PC-3 (cell line): ENCODE data around the gene RPS17. TPM values are rescaled to one million over a fixed set of nuclear protein-coding genes. Genes with fewer than 3 reads are reported as not detected.

ENCODE experiments used
- ATAC-seq: fragments of 200-7000 bp; cut with Tn5 transposase; 2 replicates; pipeline ENCODE4 v1.9.1; 2020; ENCODE audit warnings: mild to moderate bottlenecking, moderate library complexity
- Bru-seq: library from RNA; stranded (reverse); fragments of 400-500 nt; gene quantifications from one replicate; lab custom pipeline; 2021; lab: Mats Ljungman, UMichigan
- BruChase-seq, 2 experiments: library from RNA; stranded (reverse); fragments of 400-500 nt; gene quantifications; one replicate each; lab custom pipeline; 2021; lab: Mats Ljungman, UMichigan
- BruUV-seq: library from RNA; stranded (reverse); fragments of 400-500 nt; replicated peaks from 2 replicates; lab custom pipeline; 2021; lab: Mats Ljungman, UMichigan
- CTCF ChIA-PET: fragments of 300-600 bp; sonication (Branson Sonifier 250); formaldehyde crosslinking; loops from one replicate; lab custom pipeline; 2022; ENCODE audit warnings: antibody characterized with exemption; lab: Charles Lee
- POLR2A ChIA-PET: fragments of 300-600 bp; sonication (Branson Sonifier 250); formaldehyde crosslinking; loops from one replicate; lab custom pipeline; 2022; ENCODE audit warnings: antibody characterized with exemption; ENCODE audit not compliant: unreplicated experiment; lab: Charles Lee
- DNase-seq: peaks from one replicate; pipeline ENCODE4 v3.0.0-alpha.2; 2015
- H2AFZ ChIP-seq: fragments of 300-600 bp; sonication (generic); 2 replicates; pipeline ENCODE4 v1.6.0; 2016; ENCODE audit warnings: antibody characterized with exemption, low read length
- H3F3A ChIP-seq: fragments of 300-600 bp; sonication (generic); one replicate; pipeline ENCODE4 v1.6.0; 2017; ENCODE audit warnings: antibody characterized with exemption, low read length, control low read depth, mild to moderate bottlenecking; ENCODE audit not compliant: unreplicated experiment
- H3K27ac ChIP-seq: fragments of 300-600 bp; sonication (generic); 2 replicates; pipeline ENCODE4 v1.5.1; 2016; ENCODE audit warnings: mild to moderate bottlenecking, low read length
- H3K27me3 ChIP-seq: fragments of 300-600 bp; sonication (generic); 2 replicates; pipeline ENCODE4 v1.6.1; 2016; ENCODE audit warnings: low read length, mixed read lengths
- H3K36me3 ChIP-seq: fragments of 300-600 bp; sonication (generic); 2 replicates; pipeline ENCODE4 v1.6.1; 2016; ENCODE audit warnings: low read depth, mixed run types, low read length, mixed read lengths
- H3K4me1 ChIP-seq: fragments of 300-600 bp; sonication (generic); 2 replicates; pipeline ENCODE4 v1.5.1; 2016; ENCODE audit warnings: low read length; ENCODE audit not compliant: insufficient read depth
- H3K4me2 ChIP-seq: fragments of 300-600 bp; sonication (generic); 2 replicates; pipeline ENCODE4 v1.6.0; 2016; ENCODE audit warnings: low read length
- H3K4me3 ChIP-seq: fragments of 300-600 bp; sonication (generic); 2 replicates; pipeline ENCODE4 v1.5.1; 2016; ENCODE audit warnings: mild to moderate bottlenecking, low read length, mixed read lengths
- H3K79me2 ChIP-seq: fragments of 300-600 bp; sonication (generic); 2 replicates; pipeline ENCODE4 v1.6.1; 2017; ENCODE audit warnings: low read length, mixed read lengths
- H3K9ac ChIP-seq: fragments of 300-600 bp; sonication (generic); 2 replicates; pipeline ENCODE4 v1.6.0; 2016; ENCODE audit warnings: mild to moderate bottlenecking, low read length
- H3K9me2 ChIP-seq: fragments of 300-600 bp; sonication (generic); replicated peaks from 2 replicates; pipeline ENCODE4 v1.6.1; 2016; ENCODE audit warnings: mixed run types, low read length, mixed read lengths
- H3K9me3 ChIP-seq: fragments of 300-600 bp; sonication (generic); 2 replicates; pipeline ENCODE4 v1.6.1; 2016; ENCODE audit warnings: low read length, mixed read lengths
- H4K20me1 ChIP-seq: fragments of 300-600 bp; sonication (generic); 2 replicates; pipeline ENCODE4 v1.6.1; 2016; ENCODE audit warnings: low read length, mixed read lengths
- CTCF ChIP-seq: fragments of 300-600 bp; sonication (generic); conservative IDR thresholded peaks from 2 replicates; pipeline ENCODE4 v1.5.1; 2017; ENCODE audit warnings: antibody characterized with exemption, low read depth, mild to moderate bottlenecking, low read length
- EZH2 ChIP-seq: fragments of 300-600 bp; sonication (generic); IDR thresholded peaks from one replicate; pipeline ENCODE4 v1.6.1; 2017; ENCODE audit warnings: antibody characterized with exemption, mild to moderate bottlenecking, low read length; ENCODE audit not compliant: unreplicated experiment
- EZH2phosphoT487 ChIP-seq: fragments of 300-600 bp; sonication (generic); IDR thresholded peaks from 2 replicates; pipeline ENCODE4 v1.6.1; 2018; ENCODE audit warnings: mild to moderate bottlenecking, antibody characterized with exemption, low read length, borderline replicate concordance
- intact Hi-C: fragments of 100-400 bp; cut with micrococcal nuclease; formaldehyde crosslinking; loops from 2 replicates; pipeline ENCODE4 v1.9.0; 2023
- long read RNA-seq: library from polyadenylated mRNA; unstranded; transcript quantifications from one replicate; pipeline ENCODE4 v2.0.0, GENCODE V29; 2021; ENCODE audit not compliant: unreplicated experiment
- total RNA-seq: library from RNA; depleted of rRNA; stranded (reverse); fragments of >200 nt; gene quantifications from 2 replicates; pipeline ENCODE4 v1.2.3, GENCODE V29; 2014; rRNA removed

The RPS17 gene
- total RNA-seq = 2,156 and 3,194 TPM in 2 replicates
- percentile 99 among the genes with signal in this experiment for Bru-seq, nascent RNA
- percentile 97 among the genes with signal in this experiment for BruChase-seq, experiment 1, labeled RNA remaining after a 6-hour chase
- percentile 96 among the genes with signal in this experiment for BruChase-seq, experiment 2, labeled RNA remaining after a 2-hour chase
- long read RNA-seq, transcript RPS17-210 (5 exons, 488 nt) = major isoform, 194 of 196 reads
- long read RNA-seq, partial matches to known transcripts = 0 of 196 reads
- long read RNA-seq, other reads (novel, unspliced or antisense) = 2 of 196 reads

- Histone ChIP-seq H3K36me3 (peaks cover 41% of the 10 kb centered on the region), H3K27ac (peak within 1 kb of the TSS; percentile 45), H3K9ac (peak within 1 kb of the TSS; percentile 100), H3K4me2 (peak within 1 kb of the TSS; percentile 98), H3K27me3 (no peaks in the 10 kb centered on the region), H3K9me2 (no peaks in the 10 kb centered on the region), H4K20me1 (peaks cover 40% of the 10 kb centered on the region), H3K9me3 (no peaks in the 10 kb centered on the region), H3K4me3 (peak within 1 kb of the TSS; percentile 100), H3K4me1 (peaks cover 14% of the 10 kb centered on the region), H3F3A (peaks cover 15% of the 10 kb centered on the region), H3K79me2 (peaks cover 50% of the 10 kb centered on the region), H2AFZ (peak within 1 kb of the TSS; percentile 98)
- POLR2A ChIA-PET = no interaction called here
- DNase-seq (peak; percentile 96), ATAC-seq (peak; percentile 94)
- TF ChIP-seq EZH2 (no peak), CTCF (peak; percentile 89)
- intact Hi-C loops = no loop called here
- TSS peak; percentile 49 for BruUV-seq
- CTCF ChIA-PET = no interaction called here
These were observed at the start of gene RPS17 for GRCh38 chr15:82540055-82540983. RPS17 (minus strand) TSS chr15:82540457; CDS start chr15:82540428, 29 bp downstream.

- Histone ChIP-seq H3K79me2 (no peaks in the 10 kb centered on the region), H3K9ac (no peak overlapping the region), H3K36me3 (no peaks in the 10 kb centered on the region), H3K27ac (no peak overlapping the region), H3F3A (no peaks in the 10 kb centered on the region), H3K4me2 (no peak overlapping the region), H2AFZ (no peak overlapping the region), H4K20me1 (no peaks in the 10 kb centered on the region), H3K9me2 (no peaks in the 10 kb centered on the region), H3K27me3 (peaks cover 38% of the 10 kb centered on the region), H3K4me1 (no peaks in the 10 kb centered on the region), H3K9me3 (no peaks in the 10 kb centered on the region), H3K4me3 (no peak overlapping the region)
- BruUV-seq = no TSS peak
- POLR2A ChIA-PET = interaction anchor here (0.7 kb wide), 1 partner anchor 56 kb away, joined by 4 read pairs; no protein-coding TSS in a partner anchor
- ATAC-seq = no peak
- CTCF ChIA-PET = no interaction called here
- no peak for DNase-seq
- no peak for TF ChIP-seq CTCF
- no peak for TF ChIP-seq EZH2phosphoT487
- TF ChIP-seq EZH2 = no peak
- intact Hi-C loops = no loop called here
These were observed 47.5 kb upstream of the RPS17 start for GRCh38 chr15:82587805-82588204.
